ENCODE data around the gene LRRC45.

GRCh38 chr17:82062076-82062983, 39.2 kb downstream of the LRRC45 start:
- TF ChIP-seq POLR2AphosphoS5 (IDR thresholded peaks at IDR 0.05) (no peak), CTCF (IDR thresholded peaks at IDR 0.05) (no peak)

Measured in prostate gland (tissue), 2 donors.